GM12875 (cell line): Measurements from ENCODE around the gene AGTRAP.

Experiments used
- H3K4me3 ChIP-seq: one replicate; pipeline ENCODE4 v1.5.1; 2011; ENCODE audit warnings: low read depth, low read length, control low read depth
- CTCF ChIP-seq: IDR thresholded peaks from 2 replicates; pipeline ENCODE4 v1.5.1; 2011; ENCODE audit warnings: low read depth, mild to moderate bottlenecking, control low read depth, inconsistent platforms, low read length, moderate library complexity, borderline replicate concordance; ENCODE audit not compliant: insufficient read depth

AGTRAP gene

GRCh38 chr1:11707621-11708276 lies 28.2 kb upstream of the AGTRAP start:
- H3K4me3 ChIP-seq = no peak overlapping the region
- TF ChIP-seq CTCF = no peak

DNA sequence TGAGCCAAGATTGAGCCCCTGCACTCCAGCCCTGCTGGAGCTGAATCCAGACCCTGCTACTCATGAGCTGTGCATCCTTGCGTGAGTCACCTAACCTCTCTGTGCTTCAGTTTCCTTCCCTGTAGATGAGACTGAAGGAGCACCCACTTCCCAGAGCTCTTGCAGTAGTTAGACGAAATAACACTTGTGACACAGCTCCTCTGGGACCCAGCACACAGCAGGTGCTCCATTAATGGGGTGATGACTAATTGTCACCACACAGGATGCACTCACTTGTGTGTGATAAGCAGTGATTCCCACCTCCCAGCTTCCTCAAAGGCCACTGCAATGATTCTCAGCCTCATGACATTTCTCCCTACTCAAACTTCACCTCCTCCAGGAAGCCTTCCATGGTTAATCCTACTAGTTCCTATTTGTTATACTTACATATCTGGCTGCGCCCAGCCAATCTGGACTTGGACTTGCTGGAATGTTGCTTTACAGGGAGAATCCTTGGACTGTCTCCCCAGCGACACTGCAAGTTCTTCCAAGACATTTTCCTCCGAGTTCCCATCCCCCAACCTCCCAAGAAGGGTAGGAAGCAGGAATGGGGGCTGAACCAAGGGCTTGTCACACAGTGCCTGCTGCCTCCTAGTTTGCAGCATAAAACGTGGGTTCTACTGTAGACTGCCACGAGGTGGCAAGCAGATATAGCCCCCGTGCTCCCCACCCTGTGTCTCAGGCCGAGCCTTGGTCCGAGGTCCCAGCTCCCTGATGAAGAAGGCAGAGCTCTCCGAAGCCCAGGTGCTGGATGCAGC lies 27.2 kb upstream of the AGTRAP start:
- no peak for TF ChIP-seq CTCF
- H3K4me3 ChIP-seq = no peak overlapping the region

- no peak for TF ChIP-seq CTCF
- no peak overlapping the region for H3K4me3 ChIP-seq
Observed at GRCh38 chr1:11711490-11711889, 24.4 kb upstream of the AGTRAP start.

DNA sequence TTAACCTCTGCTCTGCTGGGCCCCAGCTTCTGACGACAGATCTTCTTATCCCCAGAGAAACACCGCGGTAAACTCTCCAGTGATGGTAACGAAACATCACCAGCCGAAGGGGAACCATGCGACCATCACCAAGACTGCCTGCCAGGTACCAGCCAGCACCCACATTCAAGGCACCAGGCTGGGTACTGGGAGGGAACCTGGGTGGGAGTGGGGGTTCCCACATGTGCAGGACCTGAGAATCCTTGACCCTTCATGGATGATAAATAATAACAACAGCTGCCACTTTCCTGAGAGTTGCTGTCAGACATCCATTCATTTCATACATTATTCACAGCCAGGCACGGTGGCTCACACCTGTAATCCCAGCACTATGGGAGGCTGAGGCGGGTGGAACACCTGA lies 23.7 kb upstream of the AGTRAP start:
- no peak for TF ChIP-seq CTCF
- H3K4me3 ChIP-seq = no peak overlapping the region

DNA sequence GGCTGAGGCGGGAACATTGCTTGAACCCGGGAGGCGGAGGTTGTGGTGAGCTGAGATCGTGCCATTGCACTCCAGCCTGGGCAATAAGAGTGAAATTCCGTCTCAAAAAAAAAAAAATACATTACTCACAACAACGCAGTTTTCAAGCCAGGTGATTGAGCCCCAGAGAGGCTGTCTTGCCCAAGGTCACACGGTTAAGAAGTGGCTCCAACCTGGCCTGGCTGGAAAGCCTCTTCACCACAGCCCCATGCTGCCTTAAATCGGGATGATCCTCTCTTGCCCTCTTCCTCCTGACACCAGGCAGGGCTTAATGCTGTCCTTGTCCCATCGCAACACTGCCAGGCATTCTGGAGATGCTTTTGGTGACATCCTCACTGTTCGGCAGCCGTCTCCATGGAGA lies 22.8 kb upstream of the AGTRAP start:
- H3K4me3 ChIP-seq = no peak overlapping the region
- TF ChIP-seq CTCF = no peak

DNA sequence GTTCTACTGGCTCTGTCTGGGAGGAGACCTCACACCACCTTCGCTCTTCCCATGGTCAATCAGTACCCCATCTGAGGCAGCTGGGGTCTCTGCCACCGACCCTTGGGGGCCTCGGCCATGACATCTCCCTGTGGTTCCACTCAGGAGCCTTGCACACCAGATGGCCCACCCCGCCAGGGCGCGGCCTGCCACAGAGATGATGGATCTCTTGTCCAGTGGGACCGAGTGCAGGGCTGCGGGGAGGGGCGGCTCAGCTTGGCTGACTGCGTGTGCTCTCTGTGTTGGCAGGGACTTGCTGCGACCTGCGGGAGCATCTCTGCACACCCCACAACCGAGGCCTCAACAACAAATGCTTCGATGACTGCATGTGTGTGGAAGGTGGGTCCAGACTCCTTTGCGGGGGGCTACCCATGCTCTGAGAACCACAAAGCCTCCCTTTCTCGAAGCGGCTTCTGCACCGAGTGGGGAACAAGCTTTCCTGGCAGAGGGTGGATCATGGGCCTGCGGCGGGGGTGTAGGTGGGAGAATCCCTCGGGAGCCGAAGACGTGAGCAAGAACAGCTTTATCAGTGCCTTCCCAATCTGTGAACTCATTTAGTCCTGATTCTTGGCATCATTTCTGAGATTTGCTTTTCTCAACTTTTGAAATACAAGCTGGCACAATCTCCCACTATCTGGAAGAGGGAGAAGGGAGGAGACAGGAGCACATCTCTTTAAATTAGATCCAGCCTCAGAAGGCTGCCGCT lies 20.9 kb upstream of the AGTRAP start:
- no peak overlapping the region for H3K4me3 ChIP-seq
- no peak for TF ChIP-seq CTCF
